Osteocyte (in vitro differentiated cells): Measurements from ENCODE around the gene SAMD4A. TPM values are rescaled to one million over a fixed set of nuclear protein-coding genes. Genes with fewer than 3 reads are reported as not detected.

Experiments
- DNase-seq: peaks from one replicate; pipeline ENCODE4 v3.0.0; 2021; ENCODE audit warnings: mixed read lengths; ENCODE audit not compliant: unreplicated experiment; ENCODE audit errors: extremely low spot score
- H3K27ac Mint-ChIP-seq: one replicate; pipeline ENCODE4 v1.8.0; 2021; ENCODE audit warnings: mild to moderate bottlenecking, mixed read lengths; ENCODE audit not compliant: unreplicated experiment
- H3K27me3 Mint-ChIP-seq: one replicate; pipeline ENCODE4 v1.8.0; 2021; ENCODE audit warnings: mixed read lengths; ENCODE audit not compliant: unreplicated experiment
- H3K36me3 Mint-ChIP-seq: one replicate; pipeline ENCODE4 v1.8.0; 2021; ENCODE audit warnings: mixed read lengths; ENCODE audit not compliant: unreplicated experiment
- H3K4me1 Mint-ChIP-seq: one replicate; pipeline ENCODE4 v1.8.0; 2021; ENCODE audit warnings: mixed read lengths; ENCODE audit not compliant: unreplicated experiment
- H3K4me3 Mint-ChIP-seq: one replicate; pipeline ENCODE4 v1.8.0; 2021; ENCODE audit warnings: mild to moderate bottlenecking, moderate library complexity, mixed read lengths; ENCODE audit not compliant: unreplicated experiment
- H3K9me3 Mint-ChIP-seq: one replicate; pipeline ENCODE4 v1.8.0; 2021; ENCODE audit warnings: mixed read lengths; ENCODE audit not compliant: unreplicated experiment
- CTCF ChIP-seq: fragments of 200-600 bp; sonication (generic); IDR thresholded peaks from 2 replicates; pipeline ENCODE4 v1.5.0; 2021; ENCODE audit warnings: antibody characterized with exemption, mild to moderate bottlenecking, moderate library complexity
- total RNA-seq: library from RNA; stranded (reverse); gene quantifications from 2 replicates; pipeline ENCODE4 v1.2.1, GENCODE V29; 2021

SAMD4A gene
- total RNA-seq, 1 donor from 2014 or later: 39.1 TPM

GRCh38 chr14:54789781-54790480 is 223.0 kb downstream of the SAMD4A start:
- TF ChIP-seq CTCF: no peak
- no peak overlapping the region for H3K27ac Mint-ChIP-seq
- no peak overlapping the region for H3K4me3 Mint-ChIP-seq
- no peaks in the 10 kb centered on the region for H3K4me1 Mint-ChIP-seq
- H3K27me3 Mint-ChIP-seq: no peaks in the 10 kb centered on the region
- peaks cover 28% of the 10 kb centered on the region for H3K36me3 Mint-ChIP-seq
- no peak for DNase-seq
- peaks cover 6% of the 10 kb centered on the region for H3K9me3 Mint-ChIP-seq

- Mint-ChIP-seq H3K36me3 (peaks cover 29% of the 10 kb centered on the region), H3K4me1 (no peaks in the 10 kb centered on the region), H3K9me3 (peaks cover 12% of the 10 kb centered on the region), H3K27me3 (no peaks in the 10 kb centered on the region), H3K27ac (no peak overlapping the region), H3K4me3 (no peak overlapping the region)
- no peak for TF ChIP-seq CTCF
- DNase-seq: no peak
Measured at GRCh38 chr14:54791001-54791400, 224.1 kb downstream of the SAMD4A start.

- Mint-ChIP-seq H3K4me3 (no peak overlapping the region), H3K27me3 (no peaks in the 10 kb centered on the region), H3K36me3 (peaks cover 22% of the 10 kb centered on the region), H3K9me3 (peaks cover 12% of the 10 kb centered on the region), H3K4me1 (no peaks in the 10 kb centered on the region), H3K27ac (no peak overlapping the region)
- TF ChIP-seq CTCF: no peak
- no peak for DNase-seq
Measured at GRCh38 chr14:54792288-54792687, 225.4 kb downstream of the SAMD4A start.

GRCh38 chr14:54794159-54794558 is 227.2 kb downstream of the SAMD4A start:
- no peak overlapping the region for H3K4me3 Mint-ChIP-seq
- no peaks in the 10 kb centered on the region for H3K4me1 Mint-ChIP-seq
- no peak for DNase-seq
- no peaks in the 10 kb centered on the region for H3K27me3 Mint-ChIP-seq
- H3K9me3 Mint-ChIP-seq: peaks cover 12% of the 10 kb centered on the region
- H3K36me3 Mint-ChIP-seq: peaks cover 13% of the 10 kb centered on the region
- H3K27ac Mint-ChIP-seq: no peak overlapping the region
- no peak for TF ChIP-seq CTCF

- Mint-ChIP-seq H3K36me3 (peaks cover 8% of the 10 kb centered on the region), H3K4me3 (no peak overlapping the region), H3K9me3 (peaks cover 12% of the 10 kb centered on the region), H3K27ac (no peak overlapping the region), H3K27me3 (peaks cover under 1% of the 10 kb centered on the region), H3K4me1 (no peaks in the 10 kb centered on the region)
- no peak for TF ChIP-seq CTCF
- no peak for DNase-seq
Measured at GRCh38 chr14:54794796-54795195, 227.9 kb downstream of the SAMD4A start.
